Activated CD4-positive, alpha-beta memory T cell treated with anti-CD3 and anti-CD28 coated beads for 36 hours (primary cell): Measurements from ENCODE around the gene LYST. TPM values are rescaled to one million over a fixed set of nuclear protein-coding genes. Genes with fewer than 3 reads are reported as not detected.
"Not testable (repeated sequence)": the region's sequence is repeated elsewhere in the genome, so short reads cannot be mapped to it uniquely, and the experiment has no call there.

Experiments used
- CTCF ChIA-PET: fragments of 350-600 bp; sonication (Branson Sonifier 250); formaldehyde crosslinking; loops from one replicate; lab custom pipeline; 2021; ENCODE audit warnings: antibody characterized with exemption, inconsistent platforms; lab: Charles Lee
- POLR2A ChIA-PET: fragments of 350-600 bp; sonication (Branson Sonifier 250); formaldehyde crosslinking; loops from one replicate; lab custom pipeline; 2021; ENCODE audit warnings: antibody characterized with exemption; lab: Charles Lee
- DNase-seq: peaks from one replicate; pipeline ENCODE4 v3.0.0-alpha.2; 2020
- H3K27ac Mint-ChIP-seq: one replicate; pipeline ENCODE4 v1.8.0; 2021; ENCODE audit warnings: mixed read lengths
- H3K27me3 Mint-ChIP-seq: one replicate; pipeline ENCODE4 v1.8.0; 2021; ENCODE audit warnings: mixed read lengths
- H3K36me3 Mint-ChIP-seq: one replicate; pipeline ENCODE4 v1.8.0; 2021; ENCODE audit warnings: mixed read lengths
- H3K4me1 Mint-ChIP-seq: one replicate; pipeline ENCODE4 v1.8.0; 2021; ENCODE audit warnings: low read depth, mixed read lengths
- H3K4me3 Mint-ChIP-seq: one replicate; pipeline ENCODE4 v1.8.0; 2021; ENCODE audit warnings: mild to moderate bottlenecking, mixed read lengths
- H3K9me3 Mint-ChIP-seq: one replicate; pipeline ENCODE4 v1.8.0; 2021; ENCODE audit warnings: mixed read lengths
- intact Hi-C: fragments of 100-400 bp; cut with micrococcal nuclease; formaldehyde crosslinking; loops from one replicate; pipeline ENCODE4 v1.15.1; 2023
- microRNA-seq: library from miRNA; unstranded; fragments of <30 nt; microRNA quantifications from one replicate; pipeline ENCODE4 v1.2.0, GENCODE V29; 2022; ENCODE audit warnings: borderline number of aligned reads, borderline microRNAs expressed, borderline replicate concordance
- total RNA-seq, 2 experiments: library from RNA; stranded (reverse); gene quantifications; one replicate each; pipeline ENCODE4 v1.2.3, GENCODE V29; 2021

The LYST gene
- total RNA-seq, 2 experiments from 2014 or later: 26.5 to 28.0 TPM

GRCh38 chr1:235622936-235623779 is 243.5 kb downstream of the LYST start:
- Mint-ChIP-seq H3K9me3 (no peaks in the 10 kb centered on the region), H3K27ac (no peak overlapping the region), H3K4me1 (no peaks in the 10 kb centered on the region), H3K27me3 (peaks cover 4% of the 10 kb centered on the region), H3K4me3 (no peak overlapping the region), H3K36me3 (no peaks in the 10 kb centered on the region)
- ChIA-PET CTCF (no interaction called here), POLR2A (no interaction called here)
- DNase-seq: no peak
- intact Hi-C loops: no loop called here

- H3K4me3 Mint-ChIP-seq, H3K36me3 Mint-ChIP-seq, CTCF ChIA-PET, POLR2A ChIA-PET, H3K9me3 Mint-ChIP-seq, H3K4me1 Mint-ChIP-seq, DNase-seq, H3K27ac Mint-ChIP-seq, intact Hi-C loops, H3K27me3 Mint-ChIP-seq: not testable (repeated sequence)
These were observed 247.6 kb downstream of the LYST start for GRCh38 chr1:235619149-235619548.

GRCh38 chr1:235617808-235618207 is 248.9 kb downstream of the LYST start:
- no peaks in the 10 kb centered on the region for H3K4me1 Mint-ChIP-seq
- ChIA-PET CTCF (no interaction called here), POLR2A (interaction anchor here (0.7 kb wide), 1 partner anchor 219 kb away, joined by 3 read pairs; no protein-coding TSS in a partner anchor)

GRCh38 chr1:235617140-235617539 is 249.6 kb downstream of the LYST start:
- CTCF ChIA-PET: no interaction called here
- H3K9me3 Mint-ChIP-seq: no peaks in the 10 kb centered on the region
- no peak overlapping the region for H3K4me3 Mint-ChIP-seq
- intact Hi-C loops: no loop called here
- H3K4me1 Mint-ChIP-seq: no peaks in the 10 kb centered on the region
- no peak overlapping the region for H3K27ac Mint-ChIP-seq
- no peaks in the 10 kb centered on the region for H3K27me3 Mint-ChIP-seq
- no peaks in the 10 kb centered on the region for H3K36me3 Mint-ChIP-seq
- POLR2A ChIA-PET: no interaction called here
- DNase-seq: no peak

More at GRCh38 chr1:235617808-235618207, 248.9 kb downstream of the LYST start:
- no peaks in the 10 kb centered on the region for H3K27me3 Mint-ChIP-seq
- intact Hi-C loops: no loop called here
- no peak overlapping the region for H3K4me3 Mint-ChIP-seq
- no peak overlapping the region for H3K27ac Mint-ChIP-seq
- no peak for DNase-seq
- H3K36me3 Mint-ChIP-seq: no peaks in the 10 kb centered on the region
- no peaks in the 10 kb centered on the region for H3K9me3 Mint-ChIP-seq

- Mint-ChIP-seq H3K27me3 (no peaks in the 10 kb centered on the region), H3K27ac (no peak overlapping the region), H3K4me1 (no peaks in the 10 kb centered on the region), H3K4me3 (no peak overlapping the region), H3K36me3 (no peaks in the 10 kb centered on the region), H3K9me3 (no peaks in the 10 kb centered on the region)
- no peak for DNase-seq
- CTCF ChIA-PET: interaction anchor here (0.8 to 2.1 kb wide), 2 partner anchors 13 to 358 kb away, joined by 3 to 10 read pairs; no protein-coding TSS in a partner anchor
- intact Hi-C loops: no loop called here
- POLR2A ChIA-PET: no interaction called here
These were observed 252.2 kb downstream of the LYST start for GRCh38 chr1:235614442-235614954.

GRCh38 chr1:235613602-235614001 is 253.1 kb downstream of the LYST start:
- no peak overlapping the region for H3K4me3 Mint-ChIP-seq
- ChIA-PET POLR2A (no interaction called here), CTCF (interaction anchor here (0.6 to 2.1 kb wide), 4 partner anchors 12 to 359 kb away, joined by 3 to 10 read pairs (median 3); no protein-coding TSS in a partner anchor)
- no peaks in the 10 kb centered on the region for H3K9me3 Mint-ChIP-seq
- DNase-seq: no peak
- H3K36me3 Mint-ChIP-seq: no peaks in the 10 kb centered on the region
- intact Hi-C loops: no loop called here
- H3K4me1 Mint-ChIP-seq: no peaks in the 10 kb centered on the region
- no peak overlapping the region for H3K27ac Mint-ChIP-seq
- no peaks in the 10 kb centered on the region for H3K27me3 Mint-ChIP-seq

- no peak for DNase-seq
- CTCF ChIA-PET: no interaction called here
- POLR2A ChIA-PET: no interaction called here
- Mint-ChIP-seq H3K9me3 (no peaks in the 10 kb centered on the region), H3K4me3 (no peak overlapping the region), H3K27ac (no peak overlapping the region), H3K27me3 (no peaks in the 10 kb centered on the region), H3K4me1 (no peaks in the 10 kb centered on the region), H3K36me3 (no peaks in the 10 kb centered on the region)
- intact Hi-C loops: no loop called here
These were observed 253.9 kb downstream of the LYST start for GRCh38 chr1:235612761-235613160.

Small RNA genes within 50 kb of the gene (microRNA-seq; reads per million reads assigned to microRNA genes)
- 4.3 reads per million, percentile 7 among the genes with 10 or more reads in this experiment for gene MIR1537

Other genes with a start within 250 kb of the LYST start
- gene GNG4, start 217.1 kb downstream of the LYST start, total RNA-seq: 1 to 10 TPM in 1 of 2 experiments, under 1 TPM in 1; 0.88 to 1.8 TPM
- under 1 TPM; 0.05 to 0.07 TPM for gene NID1, start 198.2 kb upstream of the LYST start, total RNA-seq